NCI-H510A treated with DMSO at 0.1 percent for 48 hours (cell line): ENCODE measurements around the gene NBPF6.
"Not testable (repeated sequence)": the region's sequence is repeated elsewhere in the genome, so short reads cannot be mapped to it uniquely, and the experiment has no call there.

ENCODE experiments used
- DNase-seq: peaks from one replicate; lab custom pipeline; 2025; lab: John Stamatoyannopoulos, UW

NBPF6 gene, protein sequence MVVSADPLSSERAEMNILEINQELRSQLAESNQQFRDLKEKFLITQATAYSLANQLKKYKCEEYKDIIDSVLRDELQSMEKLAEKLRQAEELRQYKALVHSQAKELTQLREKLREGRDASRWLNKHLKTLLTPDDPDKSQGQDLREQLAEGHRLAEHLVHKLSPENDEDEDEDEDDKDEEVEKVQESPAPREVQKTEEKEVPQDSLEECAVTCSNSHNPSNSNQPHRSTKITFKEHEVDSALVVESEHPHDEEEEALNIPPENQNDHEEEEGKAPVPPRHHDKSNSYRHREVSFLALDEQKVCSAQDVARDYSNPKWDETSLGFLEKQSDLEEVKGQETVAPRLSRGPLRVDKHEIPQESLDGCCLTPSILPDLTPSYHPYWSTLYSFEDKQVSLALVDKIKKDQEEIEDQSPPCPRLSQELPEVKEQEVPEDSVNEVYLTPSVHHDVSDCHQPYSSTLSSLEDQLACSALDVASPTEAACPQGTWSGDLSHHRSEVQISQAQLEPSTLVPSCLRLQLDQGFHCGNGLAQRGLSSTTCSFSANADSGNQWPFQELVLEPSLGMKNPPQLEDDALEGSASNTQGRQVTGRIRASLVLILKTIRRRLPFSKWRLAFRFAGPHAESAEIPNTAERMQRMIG

DNA sequence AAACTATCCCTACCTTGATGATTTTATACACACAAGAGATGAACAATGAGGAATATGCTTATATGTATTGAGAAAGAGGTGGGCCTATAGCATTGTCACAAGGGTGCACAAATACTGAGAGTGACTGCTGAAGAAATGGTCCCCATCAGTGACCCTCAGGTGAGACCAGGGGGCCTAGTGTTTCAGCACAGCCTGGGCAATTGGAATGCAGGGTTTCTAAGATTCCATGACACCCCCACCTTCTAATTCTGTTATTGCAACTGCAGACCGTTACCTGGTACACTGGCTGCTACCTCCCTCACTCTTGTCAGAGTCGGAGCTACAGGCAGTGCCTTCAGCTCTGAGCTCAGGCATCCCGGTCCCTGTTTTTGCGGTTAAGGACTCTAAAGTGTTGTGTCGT lies at the start of gene NBPF6:
NBPF6 (plus strand) TSS at position 301 of the 400 bp plus-strand sequence. CDS start 259 bp downstream, outside the sequence.
- not testable (repeated sequence) for DNase-seq

DNA sequence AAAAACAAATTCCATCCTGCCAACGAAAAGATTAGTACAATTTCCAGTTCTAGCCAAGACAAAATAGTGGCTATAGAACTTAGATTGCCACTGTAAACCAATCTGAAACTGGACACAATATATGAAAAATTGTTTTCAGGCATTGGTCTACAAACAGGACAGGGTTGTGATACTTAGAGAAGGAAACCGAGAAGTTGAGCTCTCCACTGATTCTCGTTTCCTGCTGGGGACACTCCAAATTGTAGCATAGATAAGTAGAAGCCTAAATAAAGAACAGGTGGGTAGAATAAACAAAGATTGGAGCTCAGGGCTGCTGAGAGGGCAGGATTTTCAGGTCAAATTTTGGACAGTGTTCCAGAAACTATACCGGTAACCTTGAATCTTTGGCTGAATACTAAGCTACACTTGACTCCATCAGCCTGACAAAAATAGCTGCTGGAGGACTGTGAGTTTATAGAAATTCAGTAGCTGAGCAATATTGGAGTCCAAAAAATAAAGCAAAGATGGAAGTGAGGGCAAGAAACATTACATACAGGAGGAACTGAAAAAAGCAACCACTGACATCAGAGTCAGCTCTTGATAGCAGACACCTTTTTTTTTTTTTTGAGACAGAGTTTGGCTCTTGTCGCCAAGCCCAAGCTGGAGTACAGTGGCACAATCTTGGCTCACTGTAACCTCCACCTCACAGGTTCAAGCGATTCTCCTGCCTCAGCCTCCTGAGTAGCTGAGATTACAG lies 38.9 kb upstream of the NBPF6 start:
- DNase-seq: not testable (repeated sequence)

DNA sequence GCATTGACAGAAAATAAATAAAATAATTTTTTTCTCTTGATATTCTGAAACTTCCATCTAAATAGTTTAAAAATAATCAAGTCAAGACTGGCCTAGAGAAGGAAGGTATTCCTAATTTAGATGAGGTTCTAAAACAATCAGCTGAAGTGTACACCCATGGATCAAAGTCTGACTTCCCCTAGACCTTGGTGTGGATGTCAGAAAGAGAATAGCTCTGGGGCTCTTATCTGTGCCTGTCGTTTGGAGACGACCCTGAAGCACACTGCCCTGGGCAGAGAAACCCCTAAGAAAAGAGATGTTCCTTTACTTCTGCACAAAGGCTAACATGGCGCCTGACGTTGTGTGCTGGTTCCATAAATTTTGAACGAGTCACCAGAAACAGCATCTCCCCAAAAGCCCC lies 30.0 kb upstream of the NBPF6 start:
- DNase-seq: not testable (repeated sequence)

DNA sequence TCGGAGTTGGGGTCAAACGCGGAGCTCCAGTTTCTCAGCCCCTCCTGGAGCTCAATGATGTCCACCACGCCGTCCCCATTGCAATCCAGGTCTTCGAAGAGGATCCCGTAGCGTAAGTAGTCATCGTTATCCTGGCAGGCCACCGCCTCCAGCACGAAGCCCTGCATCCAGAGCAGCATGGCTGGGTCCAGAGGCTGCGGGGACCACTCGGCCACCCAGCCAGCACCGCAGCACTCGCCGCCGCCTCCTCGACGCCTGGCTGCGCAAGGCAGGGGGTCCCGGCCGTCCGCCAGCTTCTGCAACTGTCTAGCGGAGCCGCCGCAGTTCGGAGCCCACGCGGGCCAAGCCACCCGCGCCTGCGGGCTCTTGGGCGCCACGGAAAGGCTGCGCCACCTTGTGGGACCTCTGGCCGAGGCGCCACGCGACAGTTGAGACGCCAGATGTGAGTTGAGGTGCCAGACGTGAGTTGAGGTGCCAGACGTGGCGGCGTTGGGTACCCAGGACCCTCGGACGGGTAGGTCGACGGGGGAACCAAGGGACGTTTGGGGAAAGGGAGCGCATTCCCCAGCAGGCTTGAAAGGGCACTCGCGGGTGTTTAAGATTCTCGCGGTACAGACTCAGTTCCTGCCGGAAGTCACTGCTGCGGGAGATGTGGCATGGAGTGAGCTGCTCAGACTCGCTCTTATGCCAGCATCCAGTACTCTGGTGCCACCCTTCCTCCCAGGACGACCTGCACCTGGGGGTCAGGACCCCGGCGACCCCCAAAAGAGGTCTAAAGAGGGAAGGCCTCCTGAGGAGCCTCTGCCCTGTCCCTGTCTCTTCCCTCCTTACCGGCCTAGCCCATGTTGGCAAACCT lies 28.9 kb upstream of the NBPF6 start:
- DNase-seq: not testable (repeated sequence)

DNA sequence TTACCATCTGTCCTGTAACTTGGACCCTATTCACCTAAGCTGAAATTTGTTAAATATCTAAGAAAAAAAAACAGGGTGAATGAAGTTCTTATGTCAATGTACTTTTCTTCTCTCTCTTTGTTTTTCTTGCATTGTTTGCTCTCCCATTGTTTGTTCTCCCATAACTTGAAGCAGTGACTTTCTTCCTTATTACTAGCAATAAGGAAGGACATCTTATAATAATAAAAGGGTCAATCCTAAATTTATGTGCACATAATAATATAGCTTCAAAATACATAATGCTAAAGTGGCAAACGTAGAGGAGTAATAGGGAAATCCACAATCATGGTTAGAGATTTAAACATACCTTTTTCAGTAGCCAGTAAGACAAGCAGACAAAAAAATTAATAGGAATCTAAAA lies 23.3 kb upstream of the NBPF6 start:
- not testable (repeated sequence) for DNase-seq

DNA sequence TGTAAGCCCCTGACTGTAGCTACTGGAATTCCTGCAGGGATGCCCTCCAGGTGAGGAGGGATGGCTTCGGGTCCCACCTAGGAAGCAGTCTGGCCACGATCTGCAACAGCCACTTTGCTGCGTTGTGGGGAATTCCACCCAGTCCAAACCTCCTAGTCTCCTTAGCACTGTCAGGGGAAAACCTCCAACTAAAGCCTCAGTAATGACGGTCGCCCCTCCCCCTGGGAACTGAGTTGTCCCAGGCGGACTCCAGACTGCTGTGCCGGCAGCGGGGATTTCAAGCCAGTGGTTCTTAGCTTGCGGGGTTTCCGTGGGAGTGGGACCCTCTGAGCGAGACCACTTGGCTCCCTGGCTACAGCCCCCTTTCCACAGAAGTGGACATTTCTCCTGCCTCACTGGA lies 18.1 kb upstream of the NBPF6 start:
- not testable (repeated sequence) for DNase-seq

DNA sequence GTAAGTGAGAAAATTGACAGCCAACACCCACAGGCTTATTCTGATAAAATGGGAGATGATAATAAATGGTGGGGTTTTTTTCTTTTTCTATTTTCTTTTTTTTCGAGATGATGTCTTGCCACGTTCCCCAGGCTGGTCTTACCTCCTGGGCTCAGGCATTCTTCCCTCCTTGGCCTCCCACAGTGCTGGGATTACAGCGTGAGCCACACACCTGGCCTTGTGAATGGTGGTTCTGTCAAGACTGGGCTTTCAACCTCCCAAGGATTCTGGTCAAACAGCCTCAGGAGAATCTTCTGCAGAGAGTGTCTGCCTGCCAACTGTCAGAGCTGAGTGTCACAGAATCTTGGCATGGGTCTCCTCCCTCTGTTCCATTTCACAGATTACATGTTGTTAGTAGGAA lies 16.7 kb upstream of the NBPF6 start:
- DNase-seq: not testable (repeated sequence)

DNA sequence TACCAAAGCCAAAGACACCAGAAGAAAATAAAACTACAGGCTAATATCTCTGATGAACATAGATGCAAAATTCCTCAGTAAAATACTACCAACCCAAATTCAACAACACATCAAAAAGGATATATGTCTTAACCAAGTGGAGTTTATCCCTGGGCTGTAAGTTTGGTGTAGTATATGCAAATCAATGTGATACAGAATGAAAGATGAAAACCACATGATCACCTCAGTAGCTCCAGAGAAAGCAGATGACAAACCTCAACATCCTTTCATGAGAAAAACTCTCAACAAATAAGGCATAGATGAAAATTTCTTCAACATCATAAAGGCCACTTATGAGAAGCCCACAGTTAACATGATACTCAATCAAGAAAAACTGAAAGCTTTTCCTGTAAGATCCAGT lies 11.6 kb upstream of the NBPF6 start:
- DNase-seq: not testable (repeated sequence)

DNA sequence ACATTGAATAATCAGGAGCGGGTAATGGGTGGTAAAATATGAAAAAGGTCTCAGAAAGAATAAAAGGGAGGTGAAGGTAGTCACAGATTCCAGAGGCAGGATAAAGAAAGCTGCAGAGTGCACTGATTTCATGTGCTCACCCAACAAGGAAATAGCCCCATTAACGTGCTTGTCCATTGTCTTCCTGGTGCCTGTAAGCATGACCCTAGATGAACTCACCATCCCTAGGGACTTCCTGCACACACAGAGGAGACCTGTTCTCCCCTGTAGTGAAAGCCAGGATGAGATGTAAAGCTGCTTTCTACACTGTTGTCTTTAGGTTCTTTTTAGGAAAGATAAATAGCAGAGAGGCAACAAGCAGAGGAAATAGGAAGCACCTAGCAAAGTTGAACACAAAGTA lies 4.4 kb downstream of the NBPF6 start:
- DNase-seq: not testable (repeated sequence)

DNA sequence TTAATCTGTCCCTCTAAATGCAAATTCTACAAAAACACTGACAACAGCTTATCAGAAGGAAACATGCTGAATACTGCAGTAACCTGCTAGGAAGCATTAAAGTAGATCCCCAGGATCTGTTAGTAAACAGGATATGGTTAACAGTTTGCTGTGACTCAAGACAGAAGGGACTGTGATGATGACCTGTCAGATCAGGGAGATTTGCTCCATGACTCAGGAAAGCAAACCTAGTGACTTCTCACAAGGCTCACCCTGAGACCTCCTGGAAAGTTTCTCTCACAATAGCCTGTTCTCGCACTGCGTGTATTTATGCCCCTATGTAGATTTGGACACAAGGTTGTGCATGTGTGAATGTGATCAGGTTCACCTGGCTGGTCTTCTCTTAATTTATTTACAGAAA lies 8.5 kb downstream of the NBPF6 start:
- not testable (repeated sequence) for DNase-seq

DNA sequence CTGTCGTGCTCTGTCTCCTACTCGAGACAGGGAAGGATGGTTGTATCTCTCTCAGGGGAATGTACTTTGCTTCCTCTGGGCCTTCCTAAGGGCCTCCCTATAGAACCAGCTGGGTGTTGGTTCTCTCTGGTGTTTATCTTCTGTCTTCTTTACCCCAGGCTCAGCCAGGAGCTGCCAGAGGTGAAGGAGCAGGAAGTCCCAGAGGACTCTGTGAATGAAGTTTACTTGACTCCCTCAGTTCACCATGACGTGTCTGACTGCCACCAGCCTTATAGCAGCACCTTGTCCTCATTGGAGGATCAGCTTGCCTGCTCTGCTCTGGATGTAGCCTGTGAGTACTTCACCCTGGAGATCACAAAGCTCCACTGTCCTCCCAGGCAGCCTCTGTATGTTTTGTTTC lies 11.6 kb downstream of the NBPF6 start:
- DNase-seq: not testable (repeated sequence)

DNA sequence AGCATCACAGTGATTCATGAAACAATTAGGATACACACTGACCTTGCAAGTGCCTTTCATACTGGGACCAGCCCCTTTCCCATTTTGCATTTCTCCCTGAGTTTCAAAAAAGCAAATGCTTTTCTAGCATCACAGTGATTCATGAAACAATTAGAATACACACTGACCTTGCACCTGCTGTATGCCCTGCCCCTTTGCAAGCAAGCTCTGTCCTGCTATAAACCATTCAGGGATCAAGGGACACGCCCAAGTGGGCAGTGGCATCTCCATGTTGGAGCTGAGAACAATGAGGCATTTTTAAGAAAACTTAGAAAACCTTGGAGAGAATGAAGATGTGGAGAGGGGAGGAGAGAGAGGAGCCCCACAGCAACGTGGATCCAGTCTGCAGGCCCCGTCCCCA lies 13.8 kb downstream of the NBPF6 start:
- not testable (repeated sequence) for DNase-seq

DNA sequence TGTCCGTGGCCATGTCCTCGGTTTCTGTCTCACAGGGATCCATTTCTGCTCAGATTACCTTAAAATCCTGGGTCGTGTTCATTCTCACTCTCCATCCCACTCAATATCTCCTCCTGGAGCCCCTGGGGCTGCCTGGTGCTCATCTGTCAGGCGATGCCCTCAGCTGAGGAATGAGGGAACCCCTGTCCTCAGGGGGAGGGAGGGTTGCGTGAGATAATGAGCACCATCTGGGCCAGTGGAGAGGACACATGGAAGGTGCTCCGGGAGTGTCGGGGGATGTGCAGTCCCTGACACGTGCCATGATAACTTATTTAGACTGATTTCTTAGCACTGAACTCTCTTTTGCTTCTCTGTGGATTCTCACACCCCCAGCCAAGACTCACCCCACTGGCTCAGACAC lies 16.0 kb downstream of the NBPF6 start:
- not testable (repeated sequence) for DNase-seq

DNA sequence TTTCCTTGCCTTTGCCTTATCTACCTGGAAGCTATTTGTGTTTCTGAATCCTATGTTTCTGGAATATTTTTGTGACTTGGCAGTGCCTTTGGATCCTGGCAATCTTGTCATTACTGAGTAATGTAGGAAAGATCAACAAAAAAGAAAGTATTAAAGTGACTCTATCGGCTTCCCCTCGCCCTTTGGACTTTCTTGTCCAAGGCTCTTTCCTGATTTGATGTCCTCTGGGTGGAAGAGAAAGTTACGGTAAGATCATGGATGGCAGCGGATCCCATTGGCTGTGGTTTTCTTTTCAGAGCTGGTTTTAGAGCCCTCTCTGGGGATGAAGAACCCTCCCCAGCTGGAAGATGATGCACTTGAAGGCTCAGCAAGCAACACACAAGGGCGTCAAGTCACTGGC lies 17.0 kb downstream of the NBPF6 start:
- not testable (repeated sequence) for DNase-seq

DNA sequence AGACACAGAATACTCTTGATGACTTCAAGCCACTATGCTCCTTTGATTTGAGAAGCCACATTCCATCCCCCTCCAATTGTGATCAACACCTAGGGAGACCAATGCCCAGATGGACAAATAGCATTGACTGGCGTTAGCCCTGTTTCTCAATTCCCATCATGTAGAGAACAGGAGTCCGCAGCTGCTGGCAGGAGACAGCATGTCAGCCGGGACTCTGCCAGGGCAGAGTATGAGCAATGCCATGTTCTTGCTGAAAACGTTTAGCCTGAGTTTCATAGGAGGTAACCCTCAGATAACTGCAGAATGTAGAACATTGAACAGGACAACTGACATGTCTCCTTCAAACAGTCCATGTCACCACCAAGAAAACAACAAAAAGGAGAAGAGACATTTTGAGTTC lies 20.6 kb downstream of the NBPF6 start:
- DNase-seq: not testable (repeated sequence)

DNA sequence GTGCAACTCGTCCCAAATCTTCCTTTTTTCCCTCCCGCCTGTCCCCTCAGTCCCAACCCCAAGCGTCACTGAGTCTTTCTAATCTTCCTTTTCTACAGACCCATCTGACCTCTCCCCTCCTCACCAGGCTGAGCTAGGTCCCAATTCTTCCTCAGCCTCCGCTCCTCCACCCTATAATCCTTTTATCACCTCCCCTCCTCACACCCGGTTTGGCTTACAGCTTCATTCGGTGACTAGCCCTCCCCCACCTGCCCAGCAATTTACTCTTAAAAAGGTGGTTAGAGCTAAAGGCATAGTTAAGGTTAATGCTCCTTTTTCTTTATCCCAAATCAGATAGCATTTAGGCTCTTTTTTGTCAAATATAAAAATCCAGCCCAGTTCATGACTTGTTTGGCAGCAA lies 24.4 kb downstream of the NBPF6 start:
- not testable (repeated sequence) for DNase-seq

DNA sequence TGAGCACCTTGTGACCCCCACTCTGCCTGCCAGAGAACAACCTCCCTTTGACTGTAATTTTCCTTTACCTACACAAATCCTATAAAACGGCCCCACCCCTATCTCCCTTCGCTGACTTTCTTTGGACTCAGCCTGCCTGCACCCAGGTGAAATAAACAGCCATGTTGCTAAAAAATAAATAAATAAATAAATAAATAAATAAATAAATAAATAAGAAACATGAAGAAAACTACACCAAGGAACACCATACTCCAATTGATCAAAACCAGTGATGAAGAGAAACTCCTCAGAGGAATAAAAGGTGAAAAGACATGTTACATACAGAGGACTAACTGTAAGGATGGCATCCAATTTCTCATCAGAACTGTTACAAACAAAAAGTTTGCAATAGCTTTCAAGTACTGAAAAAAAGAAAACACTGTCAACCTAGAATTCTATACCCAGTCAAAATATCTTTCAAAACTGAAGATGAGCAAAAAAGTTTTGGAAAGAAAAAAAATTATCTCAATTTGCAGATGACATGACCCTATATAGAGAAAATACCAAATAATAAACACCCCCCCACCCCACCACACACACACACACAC lies 28.4 kb downstream of the NBPF6 start:
- no peak for DNase-seq

DNA sequence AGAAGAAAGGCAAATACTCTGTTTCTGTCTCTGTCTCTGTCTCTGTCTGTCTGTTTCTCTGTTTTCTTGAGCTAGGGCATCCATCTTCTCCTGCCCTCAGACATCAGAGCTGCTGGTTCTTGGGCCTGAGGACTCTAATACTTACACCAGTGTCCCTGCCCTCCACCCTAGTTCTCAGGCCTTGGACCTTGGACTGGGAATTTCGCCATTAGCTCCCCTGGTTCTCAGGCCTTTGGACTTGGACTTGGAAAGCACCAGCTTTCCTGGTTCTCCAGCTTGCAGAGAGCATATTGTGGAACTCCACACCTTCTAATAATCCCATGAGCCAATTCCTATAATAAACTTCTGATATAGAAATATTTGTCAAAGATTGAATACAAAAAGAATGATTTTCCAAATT lies 32.6 kb downstream of the NBPF6 start:
- DNase-seq: no peak

DNA sequence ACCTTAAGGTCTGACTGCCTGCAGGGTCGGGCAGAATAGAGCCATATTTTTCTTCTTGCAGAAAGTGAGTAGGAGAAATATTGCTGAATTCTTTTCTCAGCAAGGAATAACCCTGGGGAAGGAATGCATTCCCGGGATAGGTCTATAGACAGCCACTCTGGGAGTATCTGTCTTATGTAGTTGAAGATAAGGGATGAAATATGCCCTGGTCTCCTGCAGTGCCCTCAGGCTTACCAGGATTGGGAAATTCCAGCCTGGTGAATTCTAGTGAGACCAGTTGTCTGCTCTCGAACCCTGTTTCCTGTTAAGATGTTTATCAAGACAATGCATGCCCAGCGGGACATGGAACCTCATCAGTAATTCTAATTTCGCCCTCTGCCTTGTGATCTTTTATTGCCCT lies 35.8 kb downstream of the NBPF6 start:
- DNase-seq: not testable (repeated sequence)

DNA sequence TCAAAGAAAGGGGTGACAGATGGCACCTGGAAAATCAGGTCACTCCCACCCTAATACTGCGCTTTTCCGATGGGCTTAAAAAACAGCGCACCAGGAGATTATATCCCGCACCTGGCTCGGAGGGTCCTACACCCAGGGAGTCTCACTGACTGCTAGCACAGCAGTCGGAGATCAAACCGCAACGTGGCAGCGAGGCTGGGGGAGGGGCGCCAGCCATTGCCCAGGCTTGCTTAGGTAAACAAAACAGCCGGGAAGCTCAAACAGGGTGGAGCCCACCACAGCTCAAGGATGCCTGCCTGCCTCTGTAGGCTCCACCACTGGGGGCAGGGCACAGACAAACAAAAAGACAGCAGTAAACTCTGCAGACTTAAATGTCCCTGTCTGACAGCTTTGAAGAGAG lies 36.6 kb downstream of the NBPF6 start:
- not testable (repeated sequence) for DNase-seq

DNA sequence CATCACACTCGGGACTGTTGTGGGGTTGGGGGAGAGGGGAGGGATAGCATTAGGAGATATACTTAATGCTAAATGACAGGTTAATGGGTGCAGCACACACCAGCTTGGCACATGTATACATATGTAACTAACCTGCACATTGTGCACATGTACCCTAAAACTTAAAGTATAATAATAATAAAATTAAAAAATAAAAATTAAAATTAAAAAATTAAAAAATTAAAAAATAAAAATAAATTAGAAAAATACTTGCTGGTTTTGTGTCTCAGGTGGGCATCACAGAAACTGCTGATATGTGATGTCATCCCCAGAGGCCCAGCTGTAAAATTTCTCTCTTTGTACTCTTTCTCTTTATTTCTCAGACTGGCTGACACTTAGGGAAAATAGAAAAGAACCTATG lies 44.9 kb downstream of the NBPF6 start:
- DNase-seq: not testable (repeated sequence)
